ENCODE results near the gene HFE. TPM values are rescaled to one million over a fixed set of nuclear protein-coding genes. Genes with fewer than 3 reads are reported as not detected.

HFE gene
- polyA plus RNA-seq, 1 donor from 2014 or later, result not detected

DNA sequence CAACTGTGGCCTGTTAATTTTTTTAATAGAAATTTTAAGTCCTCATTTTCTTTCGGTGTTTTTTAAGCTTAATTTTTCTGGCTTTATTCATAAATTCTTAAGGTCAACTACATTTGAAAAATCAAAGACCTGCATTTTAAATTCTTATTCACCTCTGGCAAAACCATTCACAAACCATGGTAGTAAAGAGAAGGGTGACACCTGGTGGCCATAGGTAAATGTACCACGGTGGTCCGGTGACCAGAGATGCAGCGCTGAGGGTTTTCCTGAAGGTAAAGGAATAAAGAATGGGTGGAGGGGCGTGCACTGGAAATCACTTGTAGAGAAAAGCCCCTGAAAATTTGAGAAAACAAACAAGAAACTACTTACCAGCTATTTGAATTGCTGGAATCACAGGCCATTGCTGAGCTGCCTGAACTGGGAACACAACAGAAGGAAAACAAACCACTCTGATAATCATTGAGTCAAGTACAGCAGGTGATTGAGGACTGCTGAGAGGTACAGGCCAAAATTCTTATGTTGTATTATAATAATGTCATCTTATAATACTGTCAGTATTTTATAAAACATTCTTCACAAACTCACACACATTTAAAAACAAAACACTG is 10.1 kb downstream of the HFE start:
- H3K9me3 ChIP-seq (ENCODE audit: low read length), result no peaks in the 10 kb centered on the region
- TF ChIP-seq TAF1 (IDR thresholded peaks at IDR 0.05; ENCODE audit: low read depth), result no peak
- TF ChIP-seq, protein P1, sequence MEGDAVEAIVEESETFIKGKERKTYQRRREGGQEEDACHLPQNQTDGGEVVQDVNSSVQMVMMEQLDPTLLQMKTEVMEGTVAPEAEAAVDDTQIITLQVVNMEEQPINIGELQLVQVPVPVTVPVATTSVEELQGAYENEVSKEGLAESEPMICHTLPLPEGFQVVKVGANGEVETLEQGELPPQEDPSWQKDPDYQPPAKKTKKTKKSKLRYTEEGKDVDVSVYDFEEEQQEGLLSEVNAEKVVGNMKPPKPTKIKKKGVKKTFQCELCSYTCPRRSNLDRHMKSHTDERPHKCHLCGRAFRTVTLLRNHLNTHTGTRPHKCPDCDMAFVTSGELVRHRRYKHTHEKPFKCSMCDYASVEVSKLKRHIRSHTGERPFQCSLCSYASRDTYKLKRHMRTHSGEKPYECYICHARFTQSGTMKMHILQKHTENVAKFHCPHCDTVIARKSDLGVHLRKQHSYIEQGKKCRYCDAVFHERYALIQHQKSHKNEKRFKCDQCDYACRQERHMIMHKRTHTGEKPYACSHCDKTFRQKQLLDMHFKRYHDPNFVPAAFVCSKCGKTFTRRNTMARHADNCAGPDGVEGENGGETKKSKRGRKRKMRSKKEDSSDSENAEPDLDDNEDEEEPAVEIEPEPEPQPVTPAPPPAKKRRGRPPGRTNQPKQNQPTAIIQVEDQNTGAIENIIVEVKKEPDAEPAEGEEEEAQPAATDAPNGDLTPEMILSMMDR (IDR thresholded peaks at IDR 0.05; ENCODE audit: poor library complexity, severe bottlenecking), result peak; percentile 83
- TF ChIP-seq EZH2 (IDR thresholded peaks at IDR 0.05; ENCODE audit: borderline replicate concordance, insufficient read depth, low read length, poor library complexity, severe bottlenecking), result no peak
- TF ChIP-seq, protein P2, sequence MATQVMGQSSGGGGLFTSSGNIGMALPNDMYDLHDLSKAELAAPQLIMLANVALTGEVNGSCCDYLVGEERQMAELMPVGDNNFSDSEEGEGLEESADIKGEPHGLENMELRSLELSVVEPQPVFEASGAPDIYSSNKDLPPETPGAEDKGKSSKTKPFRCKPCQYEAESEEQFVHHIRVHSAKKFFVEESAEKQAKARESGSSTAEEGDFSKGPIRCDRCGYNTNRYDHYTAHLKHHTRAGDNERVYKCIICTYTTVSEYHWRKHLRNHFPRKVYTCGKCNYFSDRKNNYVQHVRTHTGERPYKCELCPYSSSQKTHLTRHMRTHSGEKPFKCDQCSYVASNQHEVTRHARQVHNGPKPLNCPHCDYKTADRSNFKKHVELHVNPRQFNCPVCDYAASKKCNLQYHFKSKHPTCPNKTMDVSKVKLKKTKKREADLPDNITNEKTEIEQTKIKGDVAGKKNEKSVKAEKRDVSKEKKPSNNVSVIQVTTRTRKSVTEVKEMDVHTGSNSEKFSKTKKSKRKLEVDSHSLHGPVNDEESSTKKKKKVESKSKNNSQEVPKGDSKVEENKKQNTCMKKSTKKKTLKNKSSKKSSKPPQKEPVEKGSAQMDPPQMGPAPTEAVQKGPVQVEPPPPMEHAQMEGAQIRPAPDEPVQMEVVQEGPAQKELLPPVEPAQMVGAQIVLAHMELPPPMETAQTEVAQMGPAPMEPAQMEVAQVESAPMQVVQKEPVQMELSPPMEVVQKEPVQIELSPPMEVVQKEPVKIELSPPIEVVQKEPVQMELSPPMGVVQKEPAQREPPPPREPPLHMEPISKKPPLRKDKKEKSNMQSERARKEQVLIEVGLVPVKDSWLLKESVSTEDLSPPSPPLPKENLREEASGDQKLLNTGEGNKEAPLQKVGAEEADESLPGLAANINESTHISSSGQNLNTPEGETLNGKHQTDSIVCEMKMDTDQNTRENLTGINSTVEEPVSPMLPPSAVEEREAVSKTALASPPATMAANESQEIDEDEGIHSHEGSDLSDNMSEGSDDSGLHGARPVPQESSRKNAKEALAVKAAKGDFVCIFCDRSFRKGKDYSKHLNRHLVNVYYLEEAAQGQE (IDR thresholded peaks at IDR 0.05; ENCODE audit: borderline replicate concordance), result no peak
- TF ChIP-seq EP300 (conservative IDR thresholded peaks at IDR 0.05; ENCODE audit: poor library complexity, severe bottlenecking), result no peak
- no peak for TF ChIP-seq MXI1 (conservative IDR thresholded peaks at IDR 0.05; ENCODE audit: poor library complexity, severe bottlenecking)
- TF ChIP-seq POLR2AphosphoS5 (IDR thresholded peaks at IDR 0.05), result no peak
- TF ChIP-seq SMC3 (conservative IDR thresholded peaks at IDR 0.05; ENCODE audit: poor library complexity), result peak; percentile 85
- peak; percentile 82 for TF ChIP-seq RAD21 (conservative IDR thresholded peaks at IDR 0.05)
- no peaks in the 10 kb centered on the region for H3K27me3 ChIP-seq (ENCODE audit: insufficient read depth, low read depth, low read length)
- no peak overlapping the region for H3K9ac ChIP-seq (ENCODE audit: low read length)
- H2AFZ ChIP-seq (ENCODE audit: low read depth, low read length), result no peak overlapping the region
- H3F3A ChIP-seq (ENCODE audit: insufficient read depth, low read length, poor library complexity, severe bottlenecking), result no peaks in the 10 kb centered on the region
- H3K79me2 ChIP-seq (replicated peaks; ENCODE audit: insufficient read depth, low read length), result no peaks in the 10 kb centered on the region
- H3K27ac ChIP-seq (ENCODE audit: low read length), result no peak overlapping the region
- H3K4me2 ChIP-seq (ENCODE audit: low read length), result no peak overlapping the region
- H4K20me1 ChIP-seq (ENCODE audit: insufficient read depth), result no peaks in the 10 kb centered on the region
- no peaks in the 10 kb centered on the region for H3K9me2 ChIP-seq (ENCODE audit: insufficient read depth, low read length)
- H3K4me3 ChIP-seq (ENCODE audit: low read length), result no peak overlapping the region
- no peaks in the 10 kb centered on the region for H3K36me3 ChIP-seq (ENCODE audit: insufficient read depth, low read length)

DNA sequence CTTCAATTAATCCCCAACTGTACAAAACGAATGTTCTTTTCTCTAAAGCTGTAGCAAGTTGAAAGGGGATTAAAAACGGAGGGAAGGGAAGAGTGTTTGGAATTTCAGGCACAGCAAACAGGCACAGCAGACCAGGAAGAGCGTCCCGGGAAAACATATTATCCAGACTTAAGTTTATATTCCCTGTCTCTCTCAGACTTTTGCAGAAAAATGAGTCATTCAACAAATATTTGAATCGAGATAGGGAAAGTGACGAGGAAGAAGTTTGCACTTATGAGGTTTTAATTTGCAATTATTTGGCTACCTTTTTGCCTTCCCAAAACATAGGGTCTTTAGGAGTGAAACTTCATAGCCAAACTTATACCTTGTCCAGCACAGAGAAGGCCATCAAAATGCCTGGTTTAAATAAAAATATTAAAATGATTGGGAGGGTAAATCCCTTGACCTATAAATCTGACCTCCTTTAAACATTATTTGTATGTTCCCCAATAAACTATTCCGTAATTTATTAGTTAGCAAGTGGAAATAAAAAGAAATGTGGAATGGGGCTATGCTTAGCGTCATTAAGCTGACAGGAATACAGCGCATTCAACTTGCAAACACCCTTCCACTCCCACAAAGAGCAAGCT is 16.0 kb downstream of the HFE start:
- Histone ChIP-seq H3K4me2 (ENCODE audit: low read length) (peak overlapping the region; percentile 23), H3K9ac (ENCODE audit: low read length) (no peak overlapping the region), H3K4me3 (ENCODE audit: low read length) (peak overlapping the region; percentile 66), H3K9me3 (ENCODE audit: low read length) (no peaks in the 10 kb centered on the region), H4K20me1 (ENCODE audit: insufficient read depth) (no peaks in the 10 kb centered on the region), H2AFZ (ENCODE audit: low read depth, low read length) (no peak overlapping the region), H3K36me3 (ENCODE audit: insufficient read depth, low read length) (no peaks in the 10 kb centered on the region), H3K79me2 (replicated peaks; ENCODE audit: insufficient read depth, low read length) (no peaks in the 10 kb centered on the region), H3K9me2 (ENCODE audit: insufficient read depth, low read length) (no peaks in the 10 kb centered on the region), H3F3A (ENCODE audit: insufficient read depth, low read length, poor library complexity, severe bottlenecking) (no peaks in the 10 kb centered on the region), H3K27ac (ENCODE audit: low read length) (peak overlapping the region; percentile 77), H3K27me3 (ENCODE audit: insufficient read depth, low read depth, low read length) (no peaks in the 10 kb centered on the region)
- no peak for TF ChIP-seq EP300 (conservative IDR thresholded peaks at IDR 0.05; ENCODE audit: poor library complexity, severe bottlenecking)
- no peak for TF ChIP-seq EZH2 (IDR thresholded peaks at IDR 0.05; ENCODE audit: borderline replicate concordance, insufficient read depth, low read length, poor library complexity, severe bottlenecking)
- TF ChIP-seq, protein P1 (IDR thresholded peaks at IDR 0.05; ENCODE audit: poor library complexity, severe bottlenecking), result no peak
- TF ChIP-seq POLR2AphosphoS5 (IDR thresholded peaks at IDR 0.05), result no peak
- TF ChIP-seq, protein P2 (IDR thresholded peaks at IDR 0.05; ENCODE audit: borderline replicate concordance), result no peak
- no peak for TF ChIP-seq SMC3 (conservative IDR thresholded peaks at IDR 0.05; ENCODE audit: poor library complexity)
- no peak for TF ChIP-seq TAF1 (IDR thresholded peaks at IDR 0.05; ENCODE audit: low read depth)
- TF ChIP-seq MXI1 (conservative IDR thresholded peaks at IDR 0.05; ENCODE audit: poor library complexity, severe bottlenecking), result no peak
- TF ChIP-seq RAD21 (conservative IDR thresholded peaks at IDR 0.05), result no peak
